Measurements from ENCODE around the gene GGN. TPM values are rescaled to one million over a fixed set of nuclear protein-coding genes. Genes with fewer than 3 reads are reported as not detected.
A peak's percentile ranks its signal among the peaks of the same experiment; 100 is the strongest.

Gene GGN
- total RNA-seq, 1 donor from 2014 or later: 1.1 TPM

DNA sequence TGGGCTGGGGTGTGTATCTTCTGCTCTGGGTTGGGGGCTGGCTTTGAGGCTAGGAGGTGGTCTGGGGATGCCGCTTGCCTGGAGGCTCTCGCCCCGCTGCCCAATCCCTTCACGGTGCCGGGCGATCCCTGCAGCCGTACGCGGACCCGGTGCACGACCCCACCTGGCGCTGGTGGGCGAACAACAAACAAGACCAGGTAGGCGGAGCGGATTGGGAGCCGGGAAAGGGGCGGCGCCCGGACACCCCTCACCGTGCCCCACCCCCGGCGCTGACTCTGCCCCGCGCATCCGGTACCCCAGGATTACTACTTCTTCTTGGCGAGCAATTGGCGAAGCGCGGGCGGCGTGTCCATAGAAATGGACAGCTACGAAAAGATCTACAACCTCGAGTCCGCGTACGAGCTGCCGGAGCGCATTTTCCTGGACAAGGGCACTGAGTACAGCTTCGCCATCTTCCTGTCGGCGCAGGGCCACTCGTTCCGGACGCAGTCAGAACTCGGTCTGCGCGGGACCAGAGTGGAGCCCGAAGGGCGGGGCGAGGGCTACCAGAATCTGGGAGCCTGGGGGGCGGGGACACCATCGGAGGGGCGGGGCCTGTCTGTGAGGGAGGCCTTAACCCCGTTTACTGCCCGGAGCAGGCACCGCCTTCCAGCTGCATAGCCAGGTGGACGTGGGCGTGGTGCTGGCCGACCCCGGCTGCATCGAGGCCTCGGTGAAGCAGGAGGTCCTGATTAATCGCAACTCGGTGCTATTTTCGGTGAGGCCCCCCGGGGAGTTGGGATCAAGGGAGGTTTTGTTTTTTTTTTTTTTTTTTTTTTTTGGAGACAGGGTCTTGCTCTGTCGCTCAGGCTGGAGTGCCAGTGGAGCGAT, 25.5 kb downstream of the GGN start:
- H3K4me1 Mint-ChIP-seq (ENCODE audit: unreplicated experiment): no peaks in the 10 kb centered on the region
- peaks cover 43% of the 10 kb centered on the region for H3K27me3 Mint-ChIP-seq
- peak; percentile 79 for DNase-seq (ENCODE audit: extremely low spot score, unreplicated experiment)
- no peak for TF ChIP-seq CTCF (conservative IDR thresholded peaks at IDR 0.05)
- H3K4me3 Mint-ChIP-seq: peak overlapping the region; percentile 90
- peak overlapping the region; percentile 65 for H3K27ac Mint-ChIP-seq
- no peaks in the 10 kb centered on the region for H3K9me3 Mint-ChIP-seq
- H3K36me3 Mint-ChIP-seq: no peaks in the 10 kb centered on the region

DNA sequence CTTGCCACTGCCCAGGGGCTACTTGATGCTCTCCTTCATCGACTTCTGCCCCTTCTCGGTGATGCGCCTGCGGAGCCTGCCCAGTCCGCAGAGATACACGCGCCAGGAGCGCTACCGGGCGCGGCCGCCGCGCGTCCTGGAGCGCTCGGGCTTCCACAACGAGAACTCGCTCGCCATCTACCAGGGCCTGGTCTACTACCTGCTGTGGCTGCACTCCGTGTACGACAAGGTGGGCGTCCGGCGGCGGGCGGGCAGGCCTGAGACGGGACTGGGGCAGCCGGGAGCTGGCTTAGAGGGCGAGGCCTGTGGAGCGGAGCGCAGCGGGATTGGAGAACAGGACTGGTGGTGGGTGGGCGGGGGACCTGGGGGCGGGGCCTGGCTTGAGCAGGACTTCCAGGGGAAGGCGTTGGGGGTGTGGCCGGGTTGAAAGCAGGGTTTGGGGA, 26.2 kb downstream of the GGN start:
- Mint-ChIP-seq H3K4me1 (ENCODE audit: unreplicated experiment) (no peaks in the 10 kb centered on the region), H3K9me3 (no peaks in the 10 kb centered on the region), H3K27ac (peak overlapping the region; percentile 65), H3K4me3 (peak overlapping the region; percentile 90), H3K36me3 (no peaks in the 10 kb centered on the region), H3K27me3 (peaks cover 47% of the 10 kb centered on the region)
- peak; percentile 60 for TF ChIP-seq CTCF (conservative IDR thresholded peaks at IDR 0.05)
- peak; percentile 81 for DNase-seq (ENCODE audit: extremely low spot score, unreplicated experiment)

DNA sequence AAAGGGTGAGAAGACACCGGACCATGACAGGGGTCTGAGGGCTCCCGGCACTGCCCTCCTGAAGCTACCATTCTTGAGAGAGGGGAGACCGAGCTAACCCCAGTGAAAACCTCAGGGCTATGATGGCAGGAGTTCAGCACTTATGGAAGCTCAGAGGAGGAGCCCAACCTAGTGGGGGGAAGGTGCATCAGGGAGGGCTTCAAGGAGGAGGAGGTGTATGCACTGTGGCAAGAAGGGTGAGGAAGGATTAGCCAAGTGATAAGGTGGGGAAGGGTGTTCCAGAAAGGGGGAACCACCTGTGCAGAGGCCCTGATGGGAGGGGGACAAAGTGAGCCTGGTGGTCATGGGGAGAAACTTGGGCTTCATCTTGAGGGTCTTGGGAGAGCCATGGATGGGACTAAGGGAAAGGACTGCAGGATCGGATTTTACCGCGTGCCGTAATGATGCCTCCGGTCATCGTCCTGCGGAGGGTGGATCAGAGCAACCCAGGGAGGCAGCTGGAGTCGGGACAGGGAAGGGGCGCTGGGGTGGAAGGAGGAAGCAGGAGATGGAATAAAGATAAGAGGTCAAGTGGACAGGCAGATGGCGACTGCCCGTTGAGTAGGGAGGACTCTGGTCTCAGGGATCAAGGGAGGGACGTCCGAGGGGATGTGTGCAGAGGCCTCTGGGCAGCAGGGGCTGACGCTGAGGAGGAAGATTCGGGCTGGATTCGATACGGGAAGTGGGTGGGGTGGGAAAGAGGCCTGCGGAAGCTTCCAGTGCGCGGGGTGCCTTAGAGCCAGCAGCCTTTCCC, 26.8 kb downstream of the GGN start:
- Mint-ChIP-seq H3K4me1 (ENCODE audit: unreplicated experiment) (no peaks in the 10 kb centered on the region), H3K27ac (no peak overlapping the region), H3K27me3 (peaks cover 53% of the 10 kb centered on the region)

GRCh38 chr19:38360351-38360750, 27.5 kb downstream of the GGN start:
- TF ChIP-seq CTCF (conservative IDR thresholded peaks at IDR 0.05): no peak
- H3K4me3 Mint-ChIP-seq: peak overlapping the region; percentile 90

More for the DNA sequence above, 26.8 kb downstream of the GGN start:
- Mint-ChIP-seq H3K9me3 (no peaks in the 10 kb centered on the region), H3K36me3 (no peaks in the 10 kb centered on the region), H3K4me3 (peak overlapping the region; percentile 90)
- DNase-seq (ENCODE audit: extremely low spot score, unreplicated experiment): no peak
- TF ChIP-seq CTCF (conservative IDR thresholded peaks at IDR 0.05): no peak

GRCh38 chr19:38359242-38360021, 28.4 kb downstream of the GGN start:
- TF ChIP-seq CTCF (conservative IDR thresholded peaks at IDR 0.05): no peak
- Mint-ChIP-seq H3K27ac (peak overlapping the region; percentile 33), H3K27me3 (peaks cover 57% of the 10 kb centered on the region), H3K4me1 (ENCODE audit: unreplicated experiment) (no peaks in the 10 kb centered on the region), H3K4me3 (peak overlapping the region; percentile 81), H3K9me3 (no peaks in the 10 kb centered on the region), H3K36me3 (no peaks in the 10 kb centered on the region)
- no peak for DNase-seq (ENCODE audit: extremely low spot score, unreplicated experiment)

More at GRCh38 chr19:38360351-38360750, 27.5 kb downstream of the GGN start:
- Mint-ChIP-seq H3K4me1 (ENCODE audit: unreplicated experiment) (no peaks in the 10 kb centered on the region), H3K36me3 (no peaks in the 10 kb centered on the region), H3K27ac (no peak overlapping the region), H3K9me3 (no peaks in the 10 kb centered on the region), H3K27me3 (peaks cover 57% of the 10 kb centered on the region)
- DNase-seq (ENCODE audit: extremely low spot score, unreplicated experiment): no peak
